ENCODE measurements around the gene PSMA7. TPM values are rescaled to one million over a fixed set of nuclear protein-coding genes. Genes with fewer than 3 reads are reported as not detected.

PSMA7 gene
- total RNA-seq (2014; rRNA removed; shearing (Covaris generic); ENCODE audit: low replicate concordance): 687 and 810 TPM in 2 replicates

- DNase-seq (ENCODE audit: low read depth): peak; percentile 84
- in situ Hi-C loops (cut with HindIII; ENCODE audit: low pct_unique_long_range_greater_than_20kb, low sequenced_read_pairs): no loop called here
These were observed at the start of gene PSMA7, which contains the start of gene SS18L1 for GRCh38 chr20:62143081-62143956. Gene PSMA7, minus strand, starts transcription at chr20:62143394. Its CDS starts 91 bp downstream, at chr20:62143303. Gene SS18L1, plus strand, starts transcription at chr20:62143769. Its CDS starts 52 bp downstream, at chr20:62143821.

- no peak for DNase-seq (ENCODE audit: low read depth)
- in situ Hi-C loops (cut with HindIII; ENCODE audit: low pct_unique_long_range_greater_than_20kb, low sequenced_read_pairs): no loop called here
These were observed 49.4 kb upstream of the PSMA7 start for GRCh38 chr20:62192635-62193034.

GRCh38 chr20:62191781-62192559 lies 48.8 kb upstream of the PSMA7 start:
- no peak for DNase-seq (ENCODE audit: low read depth)
- in situ Hi-C loops (cut with HindIII; ENCODE audit: low pct_unique_long_range_greater_than_20kb, low sequenced_read_pairs): no loop called here

- no peak for DNase-seq (ENCODE audit: low read depth)
- in situ Hi-C loops (cut with HindIII; ENCODE audit: low pct_unique_long_range_greater_than_20kb, low sequenced_read_pairs): no loop called here
These were observed 47.6 kb upstream of the PSMA7 start for GRCh38 chr20:62190639-62191411.

GRCh38 chr20:62186887-62187866 lies 44.0 kb upstream of the PSMA7 start:
- DNase-seq (ENCODE audit: low read depth): no peak
- in situ Hi-C loops (cut with HindIII; ENCODE audit: low pct_unique_long_range_greater_than_20kb, low sequenced_read_pairs): no loop called here

GRCh38 chr20:62186096-62186426 lies 42.9 kb upstream of the PSMA7 start:
- in situ Hi-C loops (cut with HindIII; ENCODE audit: low pct_unique_long_range_greater_than_20kb, low sequenced_read_pairs): no loop called here
- no peak for DNase-seq (ENCODE audit: low read depth)

GRCh38 chr20:62183426-62184142 lies 40.4 kb upstream of the PSMA7 start:
- DNase-seq (ENCODE audit: low read depth): no peak
- in situ Hi-C loops (cut with HindIII; ENCODE audit: low pct_unique_long_range_greater_than_20kb, low sequenced_read_pairs): no loop called here

GRCh38 chr20:62182469-62183425 lies 39.6 kb upstream of the PSMA7 start, which contains the start of gene MTG2:
Gene MTG2, plus strand, starts transcription at chr20:62183028. Its CDS starts 10,393 bp downstream, at chr20:62193421.
- peak; percentile 90 for DNase-seq (ENCODE audit: low read depth)
- in situ Hi-C loops (cut with HindIII; ENCODE audit: low pct_unique_long_range_greater_than_20kb, low sequenced_read_pairs): no loop called here

GRCh38 chr20:62181808-62182207 lies 38.6 kb upstream of the PSMA7 start:
- DNase-seq (ENCODE audit: low read depth): no peak
- in situ Hi-C loops (cut with HindIII; ENCODE audit: low pct_unique_long_range_greater_than_20kb, low sequenced_read_pairs): no loop called here

- no peak for DNase-seq (ENCODE audit: low read depth)
- in situ Hi-C loops (cut with HindIII; ENCODE audit: low pct_unique_long_range_greater_than_20kb, low sequenced_read_pairs): no loop called here
These were observed 35.9 kb upstream of the PSMA7 start for GRCh38 chr20:62179162-62179504.

- no peak for DNase-seq (ENCODE audit: low read depth)
- in situ Hi-C loops (cut with HindIII; ENCODE audit: low pct_unique_long_range_greater_than_20kb, low sequenced_read_pairs): no loop called here
These were observed 35.3 kb upstream of the PSMA7 start for GRCh38 chr20:62178316-62179161.

GRCh38 chr20:62177307-62177706 lies 34.1 kb upstream of the PSMA7 start:
- no peak for DNase-seq (ENCODE audit: low read depth)
- in situ Hi-C loops (cut with HindIII; ENCODE audit: low pct_unique_long_range_greater_than_20kb, low sequenced_read_pairs): no loop called here

- in situ Hi-C loops (cut with HindIII; ENCODE audit: low pct_unique_long_range_greater_than_20kb, low sequenced_read_pairs): no loop called here
- no peak for DNase-seq (ENCODE audit: low read depth)
These were observed 33.7 kb upstream of the PSMA7 start for GRCh38 chr20:62176866-62177265.

- no peak for DNase-seq (ENCODE audit: low read depth)
- in situ Hi-C loops (cut with HindIII; ENCODE audit: low pct_unique_long_range_greater_than_20kb, low sequenced_read_pairs): no loop called here
These were observed 32.5 kb upstream of the PSMA7 start for GRCh38 chr20:62175711-62176110.

All from Caki2 (cell line).